HEK293 (cell line): ENCODE results near the gene KCTD7.

Source experiments
- ZBTB48 ChIP-seq: fragments of 450-650 bp; formaldehyde crosslinking; IDR thresholded peaks from 2 replicates; pipeline ENCODE4 v1.5.1; 2016; ENCODE audit warnings: missing biosample characterization, missing genetic modification characterization
- ZIC2 ChIP-seq: fragments of 450-650 bp; formaldehyde crosslinking; IDR thresholded peaks from 2 replicates; pipeline ENCODE4 v1.5.1; 2016; ENCODE audit warnings: missing biosample characterization, missing genetic modification characterization
- ZNF10 ChIP-seq: fragments of 450-650 bp; formaldehyde crosslinking; IDR thresholded peaks from 2 replicates; pipeline ENCODE4 v1.5.1; 2017; ENCODE audit warnings: missing biosample characterization, missing genetic modification characterization
- ZNF184 ChIP-seq: fragments of 450-650 bp; IDR thresholded peaks from 2 replicates; pipeline ENCODE4 v1.5.1; 2018; ENCODE audit warnings: missing biosample characterization, mild to moderate bottlenecking, missing genetic modification characterization
- ZNF239 ChIP-seq: fragments of 450-650 bp; formaldehyde crosslinking; IDR thresholded peaks from 2 replicates; pipeline ENCODE4 v1.5.1; 2016; ENCODE audit warnings: missing biosample characterization, missing genetic modification characterization
- ZNF24 ChIP-seq: fragments of 450-650 bp; formaldehyde crosslinking; IDR thresholded peaks from 2 replicates; pipeline ENCODE4 v1.5.1; 2016; ENCODE audit warnings: missing biosample characterization, missing genetic modification characterization
- ZNF274 ChIP-seq, 2 experiments: fragments of 200-500 bp in 1 of 2; fragments of 450-650 bp in 1 of 2; sonication (Bioruptor generic) in 1 of 2; formaldehyde crosslinking in 1 of 2; IDR thresholded peaks; 2 replicates each; pipeline versions ENCODE4 v1.5.1 to v1.6.1; 2014 to 2016; ENCODE audit warnings: borderline replicate concordance in 1 of 2, inconsistent platforms in 1 of 2, low read length in 1 of 2, missing biosample characterization in 1 of 2, missing genetic modification characterization in 1 of 2
- ZNF335 ChIP-seq: fragments of 450-650 bp; formaldehyde crosslinking; conservative IDR thresholded peaks from 2 replicates; pipeline ENCODE4 v1.5.1; 2016; ENCODE audit warnings: missing biosample characterization, missing genetic modification characterization
- ZNF350 ChIP-seq: fragments of 450-650 bp; formaldehyde crosslinking; IDR thresholded peaks from 2 replicates; pipeline ENCODE4 v1.5.0; 2017; ENCODE audit warnings: missing biosample characterization, mild to moderate bottlenecking, missing genetic modification characterization
- TF ChIP-seq, protein P1 (sequence below): fragments of 450-650 bp; formaldehyde crosslinking; IDR thresholded peaks from 2 replicates; pipeline ENCODE4 v1.5.1; 2016; ENCODE audit warnings: missing biosample characterization, missing genetic modification characterization
- TF ChIP-seq, protein P2 (sequence below): fragments of 450-650 bp; formaldehyde crosslinking; IDR thresholded peaks from 2 replicates; pipeline ENCODE4 v1.5.1; 2016; ENCODE audit warnings: missing biosample characterization, missing genetic modification characterization, low read depth

DNA sequence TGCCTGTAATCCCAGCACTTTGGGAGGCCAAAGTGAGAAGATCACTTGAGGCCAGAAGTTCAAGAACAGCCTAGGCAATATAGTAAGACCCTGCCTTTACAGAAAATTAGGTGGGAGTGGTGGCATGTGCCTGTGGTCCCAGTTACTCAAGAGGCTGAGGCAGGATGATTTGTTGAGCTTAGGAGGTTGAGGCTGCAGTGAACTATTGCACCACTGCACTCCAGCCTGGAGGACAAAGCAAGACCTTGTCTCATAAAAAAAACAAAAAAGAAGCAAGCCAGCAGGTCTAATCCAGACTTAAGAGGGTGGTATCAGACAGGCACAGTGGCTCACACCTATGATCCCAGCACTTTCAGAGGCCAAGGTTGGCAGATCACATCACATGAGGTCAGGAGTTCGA lies 24.5 kb upstream of the KCTD7 start:
- TF ChIP-seq, protein P1, sequence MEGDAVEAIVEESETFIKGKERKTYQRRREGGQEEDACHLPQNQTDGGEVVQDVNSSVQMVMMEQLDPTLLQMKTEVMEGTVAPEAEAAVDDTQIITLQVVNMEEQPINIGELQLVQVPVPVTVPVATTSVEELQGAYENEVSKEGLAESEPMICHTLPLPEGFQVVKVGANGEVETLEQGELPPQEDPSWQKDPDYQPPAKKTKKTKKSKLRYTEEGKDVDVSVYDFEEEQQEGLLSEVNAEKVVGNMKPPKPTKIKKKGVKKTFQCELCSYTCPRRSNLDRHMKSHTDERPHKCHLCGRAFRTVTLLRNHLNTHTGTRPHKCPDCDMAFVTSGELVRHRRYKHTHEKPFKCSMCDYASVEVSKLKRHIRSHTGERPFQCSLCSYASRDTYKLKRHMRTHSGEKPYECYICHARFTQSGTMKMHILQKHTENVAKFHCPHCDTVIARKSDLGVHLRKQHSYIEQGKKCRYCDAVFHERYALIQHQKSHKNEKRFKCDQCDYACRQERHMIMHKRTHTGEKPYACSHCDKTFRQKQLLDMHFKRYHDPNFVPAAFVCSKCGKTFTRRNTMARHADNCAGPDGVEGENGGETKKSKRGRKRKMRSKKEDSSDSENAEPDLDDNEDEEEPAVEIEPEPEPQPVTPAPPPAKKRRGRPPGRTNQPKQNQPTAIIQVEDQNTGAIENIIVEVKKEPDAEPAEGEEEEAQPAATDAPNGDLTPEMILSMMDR (tag by site-specific recombination) = no peak
- TF ChIP-seq ZBTB48 (tag by site-specific recombination) (no peak), ZNF24 (no peak), ZNF10 (no peak), ZNF350 (no peak), ZIC2 (tag by site-specific recombination) (no peak), ZNF274 (IDR thresholded peaks at IDR 0.05; ENCODE audit: low read length) (no peak), ZNF274 (tag by site-specific recombination; IDR thresholded peaks at IDR 0.05; ENCODE audit: borderline replicate concordance) (no peak), ZNF184 (tag by site-specific recombination) (no peak), ZNF335 (no peak), ZNF239 (tag by site-specific recombination) (no peak)
- TF ChIP-seq, protein P2, sequence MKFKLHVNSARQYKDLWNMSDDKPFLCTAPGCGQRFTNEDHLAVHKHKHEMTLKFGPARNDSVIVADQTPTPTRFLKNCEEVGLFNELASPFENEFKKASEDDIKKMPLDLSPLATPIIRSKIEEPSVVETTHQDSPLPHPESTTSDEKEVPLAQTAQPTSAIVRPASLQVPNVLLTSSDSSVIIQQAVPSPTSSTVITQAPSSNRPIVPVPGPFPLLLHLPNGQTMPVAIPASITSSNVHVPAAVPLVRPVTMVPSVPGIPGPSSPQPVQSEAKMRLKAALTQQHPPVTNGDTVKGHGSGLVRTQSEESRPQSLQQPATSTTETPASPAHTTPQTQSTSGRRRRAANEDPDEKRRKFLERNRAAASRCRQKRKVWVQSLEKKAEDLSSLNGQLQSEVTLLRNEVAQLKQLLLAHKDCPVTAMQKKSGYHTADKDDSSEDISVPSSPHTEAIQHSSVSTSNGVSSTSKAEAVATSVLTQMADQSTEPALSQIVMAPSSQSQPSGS (tag by site-specific recombination) = no peak
